ENCODE results near the gene CPNE4. TPM values are rescaled to one million over a fixed set of nuclear protein-coding genes. Genes with fewer than 3 reads are reported as not detected.

The CPNE4 gene
- total RNA-seq, 1 experiment from 2014 or later = 1.9 TPM

DNA sequence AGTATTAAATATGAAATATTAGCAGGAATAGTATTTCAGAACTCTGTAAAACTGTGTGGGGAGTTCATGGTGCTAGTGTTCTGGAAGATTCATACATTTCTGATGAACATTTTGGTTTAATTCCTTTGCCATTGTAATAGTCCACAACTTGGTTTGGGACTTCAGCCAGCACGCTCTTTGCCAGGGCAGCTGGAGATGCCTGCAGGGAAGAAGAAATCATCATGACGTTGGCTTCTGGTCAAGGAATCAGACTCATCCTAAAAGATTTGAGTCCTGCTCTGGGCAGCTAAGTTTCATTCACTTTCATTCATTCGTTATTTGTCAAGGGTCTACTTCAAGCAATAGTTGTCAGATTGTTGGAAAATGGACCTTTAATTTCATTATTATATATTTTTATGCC is 499.7 kb downstream of the CPNE4 start:
- Histone ChIP-seq H4K20me1 (ENCODE audit: control insufficient read depth, insufficient read depth, insufficient read length) (no peaks in the 10 kb centered on the region), H3K14ac (ENCODE audit: insufficient read depth, low read length) (no peak overlapping the region), H3K9me3 (ENCODE audit: control insufficient read depth, low read depth, low read length) (no peaks in the 10 kb centered on the region), H3K27ac (ENCODE audit: insufficient read length, low read depth, low read length) (no peak overlapping the region), H2BK20ac (ENCODE audit: low read depth, low read length, poor library complexity, severe bottlenecking) (no peak overlapping the region), H3K4ac (ENCODE audit: low read depth, low read length) (no peak overlapping the region), H2BK120ac (ENCODE audit: low read depth, low read length, poor library complexity, severe bottlenecking) (no peak overlapping the region), H4K8ac (replicated peaks; ENCODE audit: insufficient read length, low read depth, low read length) (no peak overlapping the region), H3K23ac (ENCODE audit: insufficient read length, low read depth, low read length) (no peak overlapping the region), H4K5ac (ENCODE audit: insufficient read length, low read depth, low read length) (no peak overlapping the region), H3K23me2 (ENCODE audit: insufficient read length, low read depth, low read length, poor library complexity, severe bottlenecking) (no peaks in the 10 kb centered on the region), H3T11ph (ENCODE audit: low read length) (no peak overlapping the region), H3K9ac (ENCODE audit: extremely low read depth, insufficient read length, low read length) (no peak overlapping the region), H2AFZ (ENCODE audit: low read length) (no peak overlapping the region), H2BK15ac (ENCODE audit: low read depth, low read length) (no peak overlapping the region), H2BK12ac (ENCODE audit: insufficient read length, low read depth, low read length) (no peak overlapping the region), H4K91ac (ENCODE audit: insufficient read length, low read depth, low read length) (no peak overlapping the region), H2AK5ac (ENCODE audit: insufficient read length, low read length) (no peak overlapping the region), H3K4me2 (ENCODE audit: insufficient read depth, insufficient read length, low read length) (no peak overlapping the region), H3K4me1 (ENCODE audit: insufficient read depth, low read length) (peaks cover 6% of the 10 kb centered on the region; the same call in 1 of the 2 replicates), H3K27me3 (ENCODE audit: insufficient read depth, low read length) (no peaks in the 10 kb centered on the region), H3K79me1 (ENCODE audit: insufficient read depth, low read depth, low read length, poor library complexity, severe bottlenecking) (no peaks in the 10 kb centered on the region), H3K56ac (ENCODE audit: insufficient read length, low read depth, low read length) (no peak overlapping the region), H3K79me2 (ENCODE audit: insufficient read depth, low read length) (no peaks in the 10 kb centered on the region), H2BK5ac (ENCODE audit: insufficient read length, low read length) (no peak overlapping the region), H3K18ac (ENCODE audit: insufficient read length, low read depth, low read length) (no peak overlapping the region)
- no peak overlapping the region for H3K27ac Mint-ChIP-seq
- DNase-seq = no peak
- no peaks in the 10 kb centered on the region for H3K9me3 Mint-ChIP-seq
- H3K4me3 Mint-ChIP-seq = no peak overlapping the region
- H3K36me3 Mint-ChIP-seq (ENCODE audit: insufficient read depth in 1 of 3, low read depth in 3 of 3) = no peaks in the 10 kb centered on the region
- TF ChIP-seq, protein P1, sequence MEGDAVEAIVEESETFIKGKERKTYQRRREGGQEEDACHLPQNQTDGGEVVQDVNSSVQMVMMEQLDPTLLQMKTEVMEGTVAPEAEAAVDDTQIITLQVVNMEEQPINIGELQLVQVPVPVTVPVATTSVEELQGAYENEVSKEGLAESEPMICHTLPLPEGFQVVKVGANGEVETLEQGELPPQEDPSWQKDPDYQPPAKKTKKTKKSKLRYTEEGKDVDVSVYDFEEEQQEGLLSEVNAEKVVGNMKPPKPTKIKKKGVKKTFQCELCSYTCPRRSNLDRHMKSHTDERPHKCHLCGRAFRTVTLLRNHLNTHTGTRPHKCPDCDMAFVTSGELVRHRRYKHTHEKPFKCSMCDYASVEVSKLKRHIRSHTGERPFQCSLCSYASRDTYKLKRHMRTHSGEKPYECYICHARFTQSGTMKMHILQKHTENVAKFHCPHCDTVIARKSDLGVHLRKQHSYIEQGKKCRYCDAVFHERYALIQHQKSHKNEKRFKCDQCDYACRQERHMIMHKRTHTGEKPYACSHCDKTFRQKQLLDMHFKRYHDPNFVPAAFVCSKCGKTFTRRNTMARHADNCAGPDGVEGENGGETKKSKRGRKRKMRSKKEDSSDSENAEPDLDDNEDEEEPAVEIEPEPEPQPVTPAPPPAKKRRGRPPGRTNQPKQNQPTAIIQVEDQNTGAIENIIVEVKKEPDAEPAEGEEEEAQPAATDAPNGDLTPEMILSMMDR (conservative IDR thresholded peaks at IDR 0.05) = no peak
- no peaks in the 10 kb centered on the region for H3K27me3 Mint-ChIP-seq (ENCODE audit: low read depth)
- peaks cover 18 to 22% of the 10 kb centered on the region in 2 experiments for H3K4me1 Mint-ChIP-seq
- no CpG with 5 or more reads among the region's 3 CpGs for WGBS (ENCODE audit: extremely low coverage, insufficient read length, low lambda C conversion rate)
